Pancreas (tissue), 10 donors: ENCODE data around the gene PNPLA7. TPM values are rescaled to one million over a fixed set of nuclear protein-coding genes. Genes with fewer than 3 reads are reported as not detected.
"Not testable (repeated sequence)": the region's sequence is repeated elsewhere in the genome, so short reads cannot be mapped to it uniquely, and the experiment has no call there.

ENCODE experiments used
- ATAC-seq, 4 donors: fragments of 200-7000 bp; cut with Tn5 transposase; one replicate each; pipeline versions ENCODE4 v1.8.0 to v1.9.1; 2020; ENCODE audit warnings: mild to moderate bottlenecking in 4 of 4, moderate library complexity in 4 of 4
- DNase-seq, 6 donors: peaks; one replicate each; pipeline ENCODE4 v3.0.0-alpha.2; 2020
- FAIRE-seq: peaks from 2 replicates; lab custom pipeline; 2012; peaks lifted over from hg19 to GRCh38; lab: Jason Lieb, UNC
- H3K27ac ChIP-seq, 4 donors: fragments of 200-600 bp; sonication (generic); 1 replicate in 3 of 4; 2 replicates in 1 of 4; pipeline versions ENCODE4 v1.5.0 to v1.8.0; 2020
- H3K27me3 ChIP-seq, 4 donors: fragments of 200-600 bp; one replicate each; pipeline ENCODE4 v1.8.0; 2021
- H3K36me3 ChIP-seq, 3 donors: fragments of 200-600 bp; sonication (generic) in 1 of 3; one replicate each; pipeline versions ENCODE4 v1.5.0 to v1.8.0; 2020 to 2021
- H3K4me1 ChIP-seq, 3 donors: fragments of 200-600 bp; one replicate each; pipeline ENCODE4 v1.8.0; 2021
- H3K4me3 ChIP-seq, 4 donors: fragments of 200-600 bp; sonication (generic) in 2 of 4; one replicate each; pipeline versions ENCODE4 v1.5.0 to v1.8.0; 2020 to 2021
- H3K9me3 ChIP-seq, 4 donors: fragments of 200-600 bp; one replicate each; pipeline ENCODE4 v1.8.0; 2021
- CTCF ChIP-seq, 4 donors: fragments of 200-600 bp; sonication (generic) in 3 of 4; IDR thresholded peaks; one replicate each; pipeline versions ENCODE4 v1.5.0 to v1.8.0; 2021; ENCODE audit warnings: antibody characterized with exemption in 4 of 4
- WGBS, 2 donors: extraction: QIAGEN DNeasy Blood & Tissue Kit; methylation state at CpG; one replicate each; pipeline ENCODE4 v1.1.7; 2013; 5-methylcytosine and 5-hydroxymethylcytosine counted together
- intact Hi-C, 3 donors: fragments of 100-400 bp; cut with DNase I; formaldehyde crosslinking; loops; one replicate each; pipeline versions ENCODE4 v1.11.1 to v1.14.2; 2022
- polyA plus RNA-seq, 2 donors: library from polyadenylated mRNA; stranded (reverse); fragments of 200-250 nt; gene quantifications; one replicate each; pipeline ENCODE4 v1.2.3, GENCODE V29; 2013
- total RNA-seq, 6 donors: library from RNA; stranded (reverse); fragmentation: NEBNext Ultra II Directional in 4 of 6; extraction: Animal tissue kit (Norgen Biotek cat#: 25700) in 4 of 6; gene quantifications; one replicate each; pipeline versions ENCODE4 v1.2.1 to v1.2.4, GENCODE V29; 2021 to 2023
- donor health status: healthy with polysubstance abuse.
- donor health status: DM: no; HTN: no; CAD: no; lungs with moderate emphysema.
- donor health status: DM: no; HTN: no; CAD: no.
- donor health status: control.
- donor health status: control.
- donor health status: Bipolar disorder and iron deficiency.
- donor health status: DM: yes; HTN: yes; CAD: no.
- donor health status: DM: no; HTN: no; CAD: no.
- donor health status: DM: no; HTN: no; CAD: no.
- donor health status: DM: yes; HTN: yes; CAD: no.

The PNPLA7 gene
- total and polyA plus RNA-seq, 8 donors: 7.1 to 71.8 (median 18.0) TPM

- intact Hi-C loops: no loop called here
- DNase-seq (peak in 4 of 6 donors; percentile 33 to 82 (median 48)), FAIRE-seq (no peak), ATAC-seq (peak; percentile 14 to 33 (median 20))
- H3K9me3 ChIP-seq: no peaks in the 10 kb centered on the region
- peak overlapping the region; percentile 39 to 93 (median 78) for H3K4me3 ChIP-seq
- H3K36me3 ChIP-seq: peaks cover 0 to 7% (median 0%) of the 10 kb centered on the region in 3 donors
- 2 to 4% methylated on average over 47 to 58 of the region's 58 CpGs for WGBS, 2 donors
- no peak for TF ChIP-seq CTCF (IDR thresholded peaks at IDR 0.05)
- peak overlapping the region; percentile 65 to 83 (median 70) for H3K27ac ChIP-seq
- H3K4me1 ChIP-seq: peaks cover 0 to 6% (median 3%) of the 10 kb centered on the region in 3 donors
- H3K27me3 ChIP-seq: no peaks in the 10 kb centered on the region
Measured at GRCh38 chr9:137552022-137552768, 2.0 kb upstream of the PNPLA7 start.

- H3K27me3 ChIP-seq: no peaks in the 10 kb centered on the region
- peak; percentile 79 to 85 (median 82) for ATAC-seq
- H3K4me1 ChIP-seq: peaks cover 0 to 6% (median 3%) of the 10 kb centered on the region in 3 donors
- 1% methylated on average over 46 to 103 of the region's 106 CpGs for WGBS, 2 donors
- peak in 3 of 4 donors; percentile 8 to 32 (median 11) for TF ChIP-seq CTCF (IDR thresholded peaks at IDR 0.05)
- H3K36me3 ChIP-seq: peaks cover 0 to 4% (median 0%) of the 10 kb centered on the region in 3 donors
- FAIRE-seq: no peak
- peak within 1 kb of the TSS; percentile 72 to 86 (median 82) for H3K27ac ChIP-seq
- no peaks in the 10 kb centered on the region for H3K9me3 ChIP-seq
- peak within 1 kb of the TSS; percentile 69 to 93 (median 78) for H3K4me3 ChIP-seq
- peak; percentile 87 to 98 (median 90) for DNase-seq
- intact Hi-C loops: no loop called here
Measured at GRCh38 chr9:137551264-137552021, 1.2 kb upstream of the PNPLA7 start, which contains the start of gene MRPL41. Gene MRPL41 (plus strand): TSS chr9:137551879. CDS start chr9:137552082, 203 bp downstream.

GRCh38 chr9:137550958-137551263 is 709 bp upstream of the PNPLA7 start:
- H3K4me3 ChIP-seq: peak overlapping the region; percentile 42 to 93 (median 76)
- peak in 2 of 6 donors; percentile 50 to 79 for DNase-seq
- H3K4me1 ChIP-seq, H3K36me3 ChIP-seq, ATAC-seq, intact Hi-C loops, H3K27me3 ChIP-seq, FAIRE-seq, H3K9me3 ChIP-seq: not testable (repeated sequence)
- 0 to 2% methylated on average over 13 to 17 of the region's 17 CpGs for WGBS, 2 donors
- H3K27ac ChIP-seq: peak overlapping the region; percentile 72 to 86 (median 78)

- H3K4me3 ChIP-seq: no peak overlapping the region
- 85 to 94% methylated on average over 23 of the region's 23 CpGs for WGBS, 2 donors
- FAIRE-seq (no peak), ATAC-seq (no peak), DNase-seq (no peak)
- TF ChIP-seq CTCF (IDR thresholded peaks at IDR 0.05): no peak
- intact Hi-C loops: no loop called here
- no peaks in the 10 kb centered on the region for H3K27me3 ChIP-seq
- peaks cover 0 to under 1% (median 0%) of the 10 kb centered on the region in 3 donors for H3K36me3 ChIP-seq
- H3K4me1 ChIP-seq: peaks cover 0 to 6% (median 3%) of the 10 kb centered on the region in 3 donors
- H3K27ac ChIP-seq: no peak overlapping the region
- no peaks in the 10 kb centered on the region for H3K9me3 ChIP-seq
Measured at GRCh38 chr9:137547687-137548543, 2.3 kb downstream of the PNPLA7 start.
